Prostate gland (tissue), 2 donors: ENCODE data around the gene C1orf21. TPM values are rescaled to one million over a fixed set of nuclear protein-coding genes. Genes with fewer than 3 reads are reported as not detected.

Source experiments
- DNase-seq: peaks from one replicate; pipeline ENCODE4 v3.0.0-alpha.2; 2019; ENCODE audit warnings: low spot score
- H3K27ac ChIP-seq, 2 donors: fragments of 200-600 bp; sonication (generic); 2 replicates each; pipeline ENCODE4 v1.5.1; 2017 to 2019
- H3K27me3 ChIP-seq: fragments of 200-600 bp; sonication (generic); replicated peaks from 2 replicates; pipeline ENCODE4 v1.5.1; 2019; ENCODE audit not compliant: insufficient read depth
- H3K36me3 ChIP-seq, 2 donors: fragments of 200-600 bp; sonication (generic); 1 replicate in 1 of 2; 2 replicates in 1 of 2; pipeline versions ENCODE4 v1.5.1 to v1.8.1; 2017 to 2019
- H3K4me1 ChIP-seq: fragments of 200-600 bp; sonication (generic); replicated peaks from 2 replicates; pipeline ENCODE4 v1.5.1; 2019
- H3K4me3 ChIP-seq, 2 donors: fragments of 200-600 bp; sonication (generic); 2 replicates each; pipeline ENCODE4 v1.5.1; 2017 to 2019
- H3K9me3 ChIP-seq: fragments of 200-600 bp; sonication (generic); 2 replicates; pipeline ENCODE4 v1.5.1; 2017
- POLR2A ChIP-seq: fragments of 450-650 bp; IDR thresholded peaks from one replicate; pipeline ENCODE4 v1.6.1; 2016; ENCODE audit warnings: antibody characterized with exemption, mild to moderate bottlenecking
- POLR2AphosphoS5 ChIP-seq: sonication (generic); formaldehyde crosslinking; IDR thresholded peaks from one replicate; pipeline ENCODE4 v1.6.1; 2017; ENCODE audit warnings: antibody characterized with exemption
- WGBS: methylation state at CpG from one replicate; pipeline ENCODE4 v1.1.5; 2018; 5-methylcytosine and 5-hydroxymethylcytosine counted together
- intact Hi-C: fragments of 100-400 bp; cut with DNase I; formaldehyde crosslinking; loops from one replicate; pipeline ENCODE4 v1.14.2; 2022
- total RNA-seq, 2 donors: library from RNA; depleted of rRNA; stranded (reverse); fragments of >200 nt; gene quantifications; one replicate each; pipeline ENCODE4 v1.1.0, GENCODE V29; 2016
- TF ChIP-seq, protein P1 (sequence below), 4 experiments: fragments of 200-600 bp in 2 of 4; fragments of 450-650 bp in 2 of 4; sonication (generic) in 2 of 4; IDR thresholded peaks; 1 replicate in 3 of 4; 2 replicates in 1 of 4; pipeline ENCODE4 v1.5.1; 2016 to 2019; ENCODE audit warnings: antibody characterized with exemption in 4 of 4, mild to moderate bottlenecking in 2 of 4, moderate library complexity in 2 of 4

C1orf21 gene
- total RNA-seq, 2 donors from 2014 or later, result 28.8 to 79.3 TPM

DNA sequence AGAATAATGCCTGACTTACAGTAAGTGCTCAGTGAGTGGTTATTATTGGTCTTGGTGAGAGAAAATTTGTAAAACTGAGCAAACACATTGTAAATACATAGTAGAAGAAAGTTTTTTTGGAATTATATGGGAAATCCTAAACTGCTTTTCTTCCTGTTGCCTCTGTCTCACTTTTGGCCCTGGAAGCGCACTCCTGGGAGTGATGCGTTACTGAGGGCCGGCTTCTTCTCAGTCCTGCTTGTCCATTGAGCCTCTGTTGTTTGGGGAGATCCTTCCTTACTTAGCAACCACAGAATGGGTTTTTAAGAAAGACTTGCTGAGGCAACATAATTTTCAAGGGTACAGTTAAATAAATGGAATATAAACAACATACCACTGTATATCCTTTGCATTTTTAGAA lies 201.9 kb downstream of the C1orf21 start:
- no peak for TF ChIP-seq POLR2A
- TF ChIP-seq POLR2AphosphoS5, result no peak
- TF ChIP-seq, protein P1, sequence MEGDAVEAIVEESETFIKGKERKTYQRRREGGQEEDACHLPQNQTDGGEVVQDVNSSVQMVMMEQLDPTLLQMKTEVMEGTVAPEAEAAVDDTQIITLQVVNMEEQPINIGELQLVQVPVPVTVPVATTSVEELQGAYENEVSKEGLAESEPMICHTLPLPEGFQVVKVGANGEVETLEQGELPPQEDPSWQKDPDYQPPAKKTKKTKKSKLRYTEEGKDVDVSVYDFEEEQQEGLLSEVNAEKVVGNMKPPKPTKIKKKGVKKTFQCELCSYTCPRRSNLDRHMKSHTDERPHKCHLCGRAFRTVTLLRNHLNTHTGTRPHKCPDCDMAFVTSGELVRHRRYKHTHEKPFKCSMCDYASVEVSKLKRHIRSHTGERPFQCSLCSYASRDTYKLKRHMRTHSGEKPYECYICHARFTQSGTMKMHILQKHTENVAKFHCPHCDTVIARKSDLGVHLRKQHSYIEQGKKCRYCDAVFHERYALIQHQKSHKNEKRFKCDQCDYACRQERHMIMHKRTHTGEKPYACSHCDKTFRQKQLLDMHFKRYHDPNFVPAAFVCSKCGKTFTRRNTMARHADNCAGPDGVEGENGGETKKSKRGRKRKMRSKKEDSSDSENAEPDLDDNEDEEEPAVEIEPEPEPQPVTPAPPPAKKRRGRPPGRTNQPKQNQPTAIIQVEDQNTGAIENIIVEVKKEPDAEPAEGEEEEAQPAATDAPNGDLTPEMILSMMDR (IDR thresholded peaks at IDR 0.05), result no peak
- no peaks in the 10 kb centered on the region for H3K4me1 ChIP-seq
- intact Hi-C loops, result no loop called here
- WGBS, result 96% methylated on average over 3 of the region's 3 CpGs
- no peak overlapping the region for H3K4me3 ChIP-seq
- H3K36me3 ChIP-seq, result no peaks in the 10 kb centered on the region
- no peaks in the 10 kb centered on the region for H3K27me3 ChIP-seq
- H3K27ac ChIP-seq, result peak overlapping the region; percentile 56 to 64
- no peak for DNase-seq
- H3K9me3 ChIP-seq, result no peaks in the 10 kb centered on the region

DNA sequence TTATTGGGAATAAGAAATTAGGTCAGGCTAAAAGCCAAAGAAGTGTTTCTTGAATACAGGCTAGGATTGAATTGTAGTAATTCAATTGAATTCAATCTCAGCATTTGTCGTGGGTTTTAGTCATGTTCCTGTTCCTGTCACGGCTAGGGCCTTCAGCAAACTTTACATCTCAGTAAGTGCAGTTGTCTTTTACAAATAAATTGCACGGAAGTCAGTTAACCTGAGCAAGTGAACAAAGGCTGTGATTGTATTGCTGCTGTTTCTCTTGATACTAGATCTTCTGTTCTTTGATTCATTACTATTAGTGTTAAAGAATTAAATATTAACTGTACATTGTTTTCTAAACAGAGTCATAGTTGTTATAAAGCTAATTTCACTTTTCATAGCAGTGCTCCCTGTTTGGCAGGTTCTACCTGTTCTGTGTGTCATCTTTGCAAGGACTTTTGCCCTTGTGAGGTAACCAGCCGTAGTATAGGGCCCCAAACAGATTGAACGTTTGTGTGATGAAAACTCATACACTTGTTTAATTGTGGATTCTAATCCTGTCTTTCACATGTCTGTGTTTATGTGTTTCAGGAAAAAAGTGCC lies 203.4 kb downstream of the C1orf21 start:
- no peaks in the 10 kb centered on the region for H3K9me3 ChIP-seq
- WGBS, result 29% methylated on average over 5 of the region's 5 CpGs
- intact Hi-C loops, result no loop called here
- TF ChIP-seq POLR2A (no peak), POLR2AphosphoS5 (peak; percentile 90)
- TF ChIP-seq, protein P1 (IDR thresholded peaks at IDR 0.05), result no peak
- no peaks in the 10 kb centered on the region for H3K4me1 ChIP-seq
- H3K27ac ChIP-seq, result peak overlapping the region; percentile 56 to 64
- no peak overlapping the region for H3K4me3 ChIP-seq
- peak; percentile 83 for DNase-seq
- H3K36me3 ChIP-seq, result no peaks in the 10 kb centered on the region
- no peaks in the 10 kb centered on the region for H3K27me3 ChIP-seq

DNA sequence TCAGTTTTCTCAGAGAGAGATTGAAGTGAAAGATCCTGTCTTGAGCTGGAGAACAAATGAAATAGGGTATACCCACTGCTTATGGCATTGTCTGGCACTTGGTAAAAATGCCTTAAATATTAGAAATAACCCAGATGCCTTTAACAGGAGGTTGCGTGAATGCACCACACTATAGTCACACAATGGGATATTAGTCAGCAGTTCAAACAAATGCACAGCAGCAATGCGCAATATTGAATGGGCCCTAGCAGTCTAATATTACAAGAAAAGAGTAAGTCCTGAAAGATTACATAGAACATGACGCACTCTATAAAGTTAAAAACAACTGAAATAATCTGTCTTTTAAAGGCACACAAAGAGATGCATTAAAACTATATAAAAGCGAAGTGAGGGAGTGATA lies 206.8 kb downstream of the C1orf21 start:
- H3K4me3 ChIP-seq, result no peak overlapping the region
- DNase-seq, result no peak
- no peaks in the 10 kb centered on the region for H3K36me3 ChIP-seq
- no peak overlapping the region for H3K27ac ChIP-seq
- 87% methylated on average over 4 of the region's 4 CpGs for WGBS
- no peaks in the 10 kb centered on the region for H3K27me3 ChIP-seq
- intact Hi-C loops, result no loop called here
- H3K4me1 ChIP-seq, result peaks cover 2% of the 10 kb centered on the region
- TF ChIP-seq POLR2A (no peak), POLR2AphosphoS5 (no peak)
- TF ChIP-seq, protein P1 (IDR thresholded peaks at IDR 0.05), result no peak
- no peaks in the 10 kb centered on the region for H3K9me3 ChIP-seq

DNA sequence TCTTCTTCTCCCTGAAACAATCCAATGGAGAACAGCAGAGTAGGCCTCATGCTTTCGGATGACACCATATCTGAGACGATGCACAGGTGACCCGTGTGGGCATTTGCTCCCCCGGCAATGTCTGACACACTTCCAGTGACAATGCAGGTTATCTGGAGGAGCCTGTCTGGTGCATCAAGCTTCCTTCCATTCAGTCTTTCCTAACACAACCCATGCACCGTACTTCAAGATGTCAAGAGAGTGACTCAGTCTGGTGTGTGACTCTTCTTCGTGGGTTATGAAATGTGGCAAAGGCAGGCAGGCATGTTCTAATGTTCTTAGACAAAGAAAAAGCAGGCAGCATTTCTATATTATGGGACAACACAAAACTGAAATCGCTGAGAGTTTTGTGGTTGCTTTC lies 208.8 kb downstream of the C1orf21 start:
- Histone ChIP-seq H3K27me3 (no peaks in the 10 kb centered on the region), H3K36me3 (no peaks in the 10 kb centered on the region), H3K9me3 (no peaks in the 10 kb centered on the region), H3K4me1 (peaks cover 2% of the 10 kb centered on the region), H3K4me3 (no peak overlapping the region), H3K27ac (no peak overlapping the region)
- DNase-seq, result no peak
- intact Hi-C loops, result no loop called here
- WGBS, result 94% methylated on average over 7 of the region's 7 CpGs
- TF ChIP-seq, protein P1 (IDR thresholded peaks at IDR 0.05), result no peak
- TF ChIP-seq POLR2AphosphoS5 (no peak), POLR2A (no peak)

DNA sequence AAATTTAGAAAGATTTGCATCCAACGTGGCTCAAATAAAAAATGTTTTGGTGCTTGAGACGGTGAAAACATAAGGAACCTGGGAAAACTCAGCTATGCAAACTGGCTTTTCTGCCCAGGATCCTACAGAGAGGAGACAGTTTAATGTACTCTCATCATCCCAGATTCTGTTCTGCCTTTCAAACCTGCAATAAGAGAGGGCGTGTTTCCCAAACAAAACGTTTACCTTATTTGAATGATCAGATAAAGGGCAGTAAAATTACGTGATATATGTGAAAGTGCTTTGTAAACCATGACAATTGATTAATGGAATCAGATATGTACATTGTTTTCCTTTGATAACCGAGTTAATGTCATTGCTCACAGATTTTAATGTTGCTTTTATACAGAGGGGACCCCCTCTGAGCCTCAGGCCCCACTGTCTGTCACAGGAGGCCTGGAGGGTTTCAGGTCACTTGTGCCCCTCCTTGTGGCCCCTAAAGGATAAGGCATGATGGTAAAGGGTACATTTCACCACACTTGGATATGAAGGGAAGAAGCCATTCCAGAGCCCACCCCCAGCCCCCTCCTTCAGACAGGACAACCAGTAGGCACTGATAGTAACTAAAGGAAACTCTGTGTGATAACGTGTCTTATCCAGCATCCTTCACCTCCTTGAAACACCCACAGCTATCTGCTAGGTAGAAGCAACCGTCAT lies 210.3 kb downstream of the C1orf21 start:
- DNase-seq, result no peak
- intact Hi-C loops, result no loop called here
- Histone ChIP-seq H3K4me3 (no peak overlapping the region), H3K9me3 (no peaks in the 10 kb centered on the region), H3K27ac (peak overlapping the region; percentile 20 to 59), H3K27me3 (no peaks in the 10 kb centered on the region), H3K36me3 (no peaks in the 10 kb centered on the region), H3K4me1 (peaks cover 2% of the 10 kb centered on the region)
- TF ChIP-seq POLR2A (no peak), POLR2AphosphoS5 (peak; percentile 20)
- TF ChIP-seq, protein P1 (IDR thresholded peaks at IDR 0.05), result no peak
- 47% methylated on average over 8 of the region's 8 CpGs for WGBS
